HG03354 (cell line): ENCODE data around the gene TRNT1.

Experiments used
- ATAC-seq: cut with Tn5 transposase; IDR thresholded peaks from one replicate; pipeline ENCODE4 v1.9.1; 2021; ENCODE audit warnings: mild to moderate bottlenecking; ENCODE audit not compliant: unreplicated experiment, poor library complexity, severe bottlenecking

TRNT1 gene

DNA sequence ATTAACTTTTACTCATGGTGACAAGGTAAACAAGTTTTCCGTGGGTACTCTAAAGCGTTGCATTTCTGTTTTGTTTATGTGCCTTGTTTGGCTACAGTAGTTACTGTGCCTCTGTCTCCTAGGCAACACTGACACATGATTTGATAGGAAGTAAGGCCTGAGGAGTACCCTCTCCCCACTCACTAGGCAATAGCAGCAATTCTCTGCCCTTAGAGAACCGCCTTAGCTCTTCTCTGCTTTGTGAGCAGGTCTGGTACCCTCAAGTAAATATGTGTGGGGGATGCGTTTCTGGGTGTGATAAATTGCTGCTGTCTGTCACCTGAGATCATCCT, 16.5 kb upstream of the TRNT1 start, which contains the start of gene IL5RA:
TSS of gene IL5RA (minus strand) at position 76 of the 332 bp plus-strand sequence. CDS start 5,390 bp downstream, outside the sequence.
- ATAC-seq = peak; percentile 78

DNA sequence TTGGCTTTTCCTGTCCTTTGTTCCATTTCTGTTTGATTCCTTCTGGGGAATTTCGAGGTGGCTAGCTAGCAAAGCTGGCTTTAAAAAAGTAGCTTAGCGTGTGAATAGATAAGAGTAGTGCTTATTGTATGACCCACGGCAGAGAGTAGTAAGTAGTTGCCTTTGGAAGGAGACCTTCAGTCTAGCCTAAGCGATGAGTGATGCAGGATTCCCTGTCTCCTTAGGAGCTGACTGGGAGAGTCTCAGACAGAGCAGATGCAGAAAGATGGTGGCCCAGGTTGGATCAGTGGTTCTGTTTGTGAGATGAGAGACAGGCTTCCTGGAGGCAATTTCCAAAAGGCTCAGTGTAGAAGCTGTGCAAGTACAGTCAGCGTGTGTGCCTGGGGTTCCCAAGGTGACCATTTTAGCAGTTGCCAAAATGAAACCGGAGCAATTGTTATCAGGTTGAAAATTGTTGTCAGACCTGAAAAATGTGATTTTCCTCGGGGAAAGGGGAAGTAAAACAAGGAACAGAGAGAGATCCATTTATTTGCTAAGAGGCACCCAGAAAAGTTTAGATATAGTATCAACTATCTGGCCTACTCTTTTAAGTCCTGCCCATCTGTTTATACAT, 15.9 kb upstream of the TRNT1 start:
- no peak for ATAC-seq

DNA sequence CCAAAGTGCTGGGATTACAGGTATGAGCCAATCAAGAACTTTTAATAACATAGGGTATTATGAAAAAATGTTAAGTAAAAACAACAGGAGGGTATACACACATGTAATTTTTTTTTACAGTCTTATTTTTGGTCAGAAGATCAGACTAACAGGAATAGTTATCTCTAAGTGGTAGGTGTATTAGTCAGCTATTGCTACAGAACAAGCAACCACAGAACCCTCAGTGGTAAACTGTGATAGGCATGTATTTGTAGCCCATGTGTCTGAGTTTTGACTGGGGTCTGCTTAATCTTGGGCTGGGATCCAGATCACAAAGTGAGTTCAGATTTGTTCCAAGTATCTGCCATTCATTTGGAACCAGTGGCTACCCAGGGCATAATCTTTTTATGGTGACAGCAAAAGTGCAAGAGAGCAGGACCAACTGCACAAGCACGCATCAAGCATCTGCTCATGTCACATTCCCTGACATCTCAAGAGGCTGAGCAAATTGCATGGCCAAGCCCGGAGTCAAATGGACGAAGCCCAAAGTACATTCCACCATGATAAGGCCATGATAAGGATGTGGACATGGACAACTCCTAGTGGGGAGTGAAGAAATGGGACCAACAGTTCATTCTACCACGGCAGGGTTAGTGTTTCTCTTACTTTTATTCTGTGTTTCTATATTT, 13.6 kb upstream of the TRNT1 start:
- no peak for ATAC-seq

DNA sequence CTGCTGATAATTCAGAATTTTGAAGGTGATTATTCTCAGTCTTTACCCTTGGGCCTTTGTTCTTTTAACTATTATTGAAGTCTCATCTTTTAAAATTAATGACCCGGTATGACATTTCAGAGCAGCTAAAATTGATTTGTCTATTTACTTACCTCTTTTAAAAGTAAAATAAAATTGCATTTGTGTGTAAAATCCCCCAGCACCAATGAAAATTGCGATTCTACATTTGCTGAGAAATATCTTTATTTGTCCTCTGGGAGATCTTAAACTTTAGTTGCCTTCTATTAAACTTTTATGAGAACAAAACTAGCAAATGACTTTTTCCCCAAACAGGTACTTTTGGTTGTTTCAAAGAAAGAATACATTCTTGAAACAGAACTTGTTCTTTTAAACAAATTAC, 9.1 kb upstream of the TRNT1 start:
- no peak for ATAC-seq

DNA sequence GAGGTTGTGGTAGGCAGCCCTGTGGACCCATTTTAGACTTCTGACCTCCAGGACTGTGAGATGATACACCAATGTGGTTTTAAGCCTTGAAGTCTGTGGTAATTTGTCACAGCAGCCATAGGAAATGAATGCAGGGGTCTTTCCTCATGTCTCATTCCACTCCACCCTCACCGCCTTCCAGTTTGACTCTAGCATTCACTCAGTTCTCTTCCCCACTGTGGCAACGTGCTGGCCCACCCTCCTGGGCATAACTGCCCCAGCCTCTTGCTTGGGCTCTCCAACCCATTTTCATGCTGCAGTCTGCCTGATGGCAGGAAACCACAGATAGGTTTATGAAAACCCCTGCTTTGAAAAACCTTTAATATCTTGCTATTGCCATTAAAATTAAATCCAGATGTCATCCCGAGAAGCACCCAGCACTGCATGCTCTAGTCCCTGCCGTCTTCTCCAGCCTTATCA, 7.3 kb upstream of the TRNT1 start:
- ATAC-seq = no peak

DNA sequence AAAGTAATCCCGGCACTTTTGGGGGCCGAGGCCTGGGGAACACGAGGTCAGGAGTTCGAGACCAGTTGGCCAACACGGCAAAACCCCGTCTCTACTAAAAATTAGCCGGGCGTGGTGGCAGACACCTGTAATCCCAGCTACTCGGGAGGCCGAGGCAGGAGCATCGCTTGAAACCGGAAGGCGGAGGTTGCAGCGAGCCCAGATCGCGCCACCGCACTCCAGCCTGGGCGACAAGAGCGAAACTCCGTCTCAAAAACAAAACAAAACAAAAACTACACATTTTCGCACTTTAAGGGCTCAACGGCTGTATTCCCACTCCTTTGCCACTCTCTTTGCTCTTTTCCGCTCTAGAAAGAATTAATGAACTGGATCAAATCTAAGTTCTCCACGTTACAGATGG, 763 bp upstream of the TRNT1 start:
- no peak for ATAC-seq

DNA sequence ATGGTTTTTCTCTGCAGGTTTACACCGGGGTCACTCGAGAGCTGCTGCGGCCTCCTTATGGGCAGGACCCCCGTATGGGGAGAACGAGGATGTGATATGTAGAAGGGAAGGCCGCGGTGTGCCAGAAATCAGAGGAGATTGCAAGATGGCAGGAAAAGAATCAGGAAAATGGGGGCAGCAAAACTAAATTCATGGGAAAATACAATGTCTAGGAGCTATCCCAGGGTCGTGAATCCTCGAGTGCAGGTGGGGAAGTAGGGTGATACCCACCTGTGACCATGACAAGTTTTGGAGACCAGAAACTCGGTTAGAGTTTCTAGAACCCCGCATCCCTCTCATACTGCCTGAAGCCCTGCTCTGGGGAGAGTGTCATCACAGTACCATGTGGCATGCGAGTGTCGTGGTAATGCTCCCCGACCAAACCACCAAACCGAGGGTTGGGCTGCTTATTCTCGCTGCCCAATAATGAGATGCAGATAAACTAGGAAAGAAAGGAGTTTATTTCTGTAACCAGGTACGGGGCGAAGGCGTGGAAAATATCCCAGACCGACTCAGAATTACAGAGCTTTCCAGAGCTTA, 781 bp downstream of the TRNT1 start:
- ATAC-seq = peak; percentile 20

DNA sequence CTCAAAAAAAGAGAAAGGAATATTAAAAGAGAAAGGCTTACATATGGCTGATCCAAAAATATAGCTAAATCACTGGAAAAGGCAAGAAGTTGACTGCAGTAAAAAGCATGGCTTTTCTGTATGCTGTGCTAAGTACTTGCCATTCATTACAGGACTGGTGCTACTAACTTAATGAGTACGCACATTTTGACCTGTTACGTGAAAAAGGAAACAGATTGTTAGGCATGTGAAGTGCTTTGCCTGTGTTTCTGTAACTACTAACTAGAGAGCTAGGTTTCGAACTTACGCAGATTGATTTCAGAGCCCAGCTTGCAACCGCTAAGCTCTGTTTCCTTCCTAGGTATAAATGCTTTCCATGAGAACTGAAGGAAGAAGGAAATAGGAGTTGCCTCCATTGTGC, 2.8 kb downstream of the TRNT1 start:
- no peak for ATAC-seq

DNA sequence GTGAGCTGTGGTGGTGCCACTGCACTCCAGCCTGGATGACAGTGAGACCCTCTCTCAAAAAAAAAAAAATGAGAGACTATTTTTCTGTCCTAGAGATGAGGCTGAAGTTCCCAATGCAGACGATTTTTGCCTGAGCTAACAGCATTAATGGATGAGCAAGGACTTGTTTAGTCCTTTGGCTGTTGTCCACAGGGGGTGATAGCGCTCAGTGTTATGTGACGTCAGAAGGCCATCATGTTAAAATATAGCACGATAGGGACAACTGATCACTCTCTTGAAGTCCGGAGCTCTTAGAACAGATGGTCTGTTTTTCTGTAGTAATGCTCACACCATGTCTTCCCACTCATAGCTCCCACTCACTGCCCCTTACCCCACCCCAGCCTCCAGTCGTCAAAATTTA, 6.8 kb downstream of the TRNT1 start:
- no peak for ATAC-seq

DNA sequence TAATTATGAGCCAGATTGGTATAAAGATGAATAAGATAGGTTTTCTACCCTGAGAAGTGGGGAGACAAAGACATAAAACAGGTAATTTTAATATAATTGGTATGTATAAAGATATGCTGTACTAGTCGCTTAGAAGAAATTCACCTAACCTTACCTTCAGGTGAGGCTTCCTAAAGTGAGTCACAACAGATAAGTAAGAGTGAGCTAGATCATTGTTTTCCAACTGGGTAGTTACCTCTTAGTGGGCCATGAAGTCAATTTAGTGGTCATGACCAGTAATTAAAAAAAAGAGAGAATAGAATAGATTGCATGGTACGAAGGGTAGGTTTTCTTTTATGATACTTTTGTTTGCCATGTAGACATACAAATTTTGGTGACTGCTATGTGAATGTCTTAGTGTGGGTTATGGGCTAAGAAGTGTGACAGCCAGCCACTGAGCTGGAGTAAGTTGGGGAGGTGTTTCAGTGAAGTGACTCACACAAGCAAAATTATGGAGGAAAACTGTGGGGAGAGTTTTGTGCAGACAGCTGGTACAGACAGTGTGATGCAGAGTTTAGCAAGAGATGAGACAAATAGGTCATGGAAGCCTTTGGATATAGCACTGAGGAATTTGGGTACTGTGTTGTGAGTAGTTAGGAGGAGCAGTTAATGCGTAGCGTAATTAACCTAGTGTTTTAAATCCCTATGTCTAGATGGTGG, 8.2 kb downstream of the TRNT1 start:
- no peak for ATAC-seq

DNA sequence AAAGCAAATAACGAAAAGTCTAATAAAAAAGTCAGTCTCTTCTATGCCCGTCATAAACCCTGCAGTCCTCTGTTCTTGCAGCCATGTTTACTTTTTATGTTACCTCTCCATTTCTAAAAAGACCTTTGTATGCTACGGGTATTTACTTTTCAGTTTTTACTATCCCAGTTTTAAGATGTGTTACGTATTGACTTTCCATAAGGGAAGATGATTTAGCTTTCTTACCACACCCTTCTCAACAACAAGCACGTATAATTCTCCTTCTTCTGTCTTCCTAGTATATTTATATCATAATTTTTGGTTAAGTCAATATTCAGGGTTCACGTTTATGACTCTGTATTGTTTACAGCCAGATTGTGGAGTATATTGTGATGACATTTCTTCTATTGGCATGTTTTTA, 10.8 kb downstream of the TRNT1 start:
- ATAC-seq = no peak

DNA sequence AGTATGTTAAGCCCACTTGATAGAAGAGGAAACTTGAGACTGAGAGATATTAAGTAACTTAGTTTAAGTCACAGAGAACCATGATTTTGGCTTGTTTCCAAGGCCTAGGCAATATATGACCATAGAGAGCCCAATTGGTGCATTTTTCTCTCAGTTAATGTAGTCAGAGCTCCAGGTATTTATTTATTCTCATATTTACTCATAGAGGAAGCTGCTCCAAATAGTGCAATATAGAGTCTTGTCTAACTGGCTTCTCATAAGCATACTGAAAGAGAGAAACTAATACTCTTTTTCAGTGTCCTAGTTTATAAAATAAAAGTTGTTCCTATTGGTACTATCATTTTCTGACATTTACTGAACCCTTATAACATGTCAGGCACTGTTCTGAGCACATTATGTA, 15.2 kb downstream of the TRNT1 start:
- no peak for ATAC-seq

DNA sequence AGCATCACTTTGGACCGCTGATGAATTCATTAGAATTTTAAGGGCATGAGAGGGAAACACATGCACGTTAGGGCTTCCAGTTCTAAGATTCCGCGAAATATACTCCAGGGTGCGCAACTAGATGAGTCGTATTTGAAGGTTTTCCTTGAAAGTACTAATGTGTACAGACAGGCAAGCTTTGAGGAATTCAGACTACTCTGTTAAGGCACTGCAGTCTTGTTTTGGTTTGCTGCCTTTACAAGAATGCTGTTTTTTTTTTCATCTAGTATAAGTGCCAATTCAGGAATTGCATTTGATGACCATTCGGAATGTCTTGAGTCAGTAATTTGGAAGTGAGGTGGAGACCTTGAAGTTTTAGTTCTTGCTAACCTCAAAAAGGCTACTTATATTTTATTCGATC, 19.1 kb downstream of the TRNT1 start:
- ATAC-seq = no peak

DNA sequence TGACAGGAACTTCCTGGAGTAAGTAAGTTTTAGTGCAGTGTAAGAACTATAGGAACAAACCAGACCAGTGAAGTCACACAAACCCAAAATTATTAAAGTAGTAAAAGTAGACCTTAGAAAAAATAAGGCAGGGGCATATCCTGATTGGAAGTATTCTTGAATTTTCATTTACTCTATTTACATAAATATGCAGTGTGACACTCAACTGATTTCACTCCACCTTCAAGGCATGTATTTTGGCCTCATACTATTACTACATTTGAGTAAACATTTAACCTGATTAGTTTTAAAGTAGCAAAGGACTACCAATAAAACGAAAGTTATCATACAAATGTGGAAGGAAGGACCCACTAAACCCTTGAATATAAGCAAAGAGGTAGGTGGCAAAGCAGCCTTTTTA, 22.8 kb downstream of the TRNT1 start:
- no peak for ATAC-seq

DNA sequence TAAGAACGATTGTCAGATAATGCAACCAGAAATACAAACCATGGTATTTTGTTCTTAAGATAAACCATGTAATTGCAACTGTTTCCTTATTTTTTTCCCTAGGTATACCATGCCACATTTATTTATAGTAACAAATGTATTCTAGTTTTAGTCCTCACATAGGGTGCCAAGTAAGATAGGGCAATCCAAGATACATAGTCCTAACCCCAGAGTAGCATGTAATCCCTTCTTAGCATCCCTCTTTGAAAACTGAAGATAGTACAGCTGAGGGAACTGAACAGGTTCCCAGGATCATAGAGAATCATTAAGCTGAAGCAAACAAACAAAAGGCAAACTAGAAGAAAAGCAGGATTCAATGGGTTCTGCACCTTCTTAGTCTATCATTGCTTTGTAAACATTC, 24.8 kb downstream of the TRNT1 start:
- ATAC-seq = no peak

DNA sequence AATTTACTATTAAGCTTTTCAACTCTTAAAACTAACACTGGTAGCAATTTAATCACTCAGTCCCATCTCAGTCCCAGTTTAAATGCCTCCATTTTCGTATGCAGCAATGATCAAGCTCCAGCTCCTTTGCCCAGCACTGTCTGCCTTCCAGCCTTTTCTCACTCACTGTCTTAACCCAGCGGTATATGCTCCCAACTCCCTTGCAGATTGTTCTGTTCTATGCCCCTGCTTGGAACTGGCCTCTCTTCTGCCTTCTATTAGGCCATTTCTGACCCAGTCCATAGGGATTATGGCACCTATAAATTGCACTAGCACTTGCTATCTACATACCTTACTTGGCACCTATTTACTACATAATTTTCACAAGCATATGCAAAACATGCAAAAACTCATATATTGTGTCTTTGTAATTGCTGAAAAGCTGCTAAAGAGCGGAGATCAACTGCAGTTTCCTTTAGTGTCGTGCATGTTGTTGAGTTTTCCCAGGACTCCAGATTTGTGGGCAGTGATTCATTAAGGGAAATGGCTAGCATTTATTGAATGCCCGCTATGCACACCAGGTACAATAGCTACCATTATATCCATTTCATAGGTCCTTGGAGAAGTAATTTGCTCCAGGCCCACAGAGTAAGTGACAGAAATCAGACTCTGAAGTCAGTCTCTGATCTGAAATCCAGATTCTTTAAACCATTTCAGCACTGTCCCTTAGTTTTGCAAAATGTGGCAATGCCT, 28.3 kb downstream of the TRNT1 start:
- ATAC-seq = no peak

DNA sequence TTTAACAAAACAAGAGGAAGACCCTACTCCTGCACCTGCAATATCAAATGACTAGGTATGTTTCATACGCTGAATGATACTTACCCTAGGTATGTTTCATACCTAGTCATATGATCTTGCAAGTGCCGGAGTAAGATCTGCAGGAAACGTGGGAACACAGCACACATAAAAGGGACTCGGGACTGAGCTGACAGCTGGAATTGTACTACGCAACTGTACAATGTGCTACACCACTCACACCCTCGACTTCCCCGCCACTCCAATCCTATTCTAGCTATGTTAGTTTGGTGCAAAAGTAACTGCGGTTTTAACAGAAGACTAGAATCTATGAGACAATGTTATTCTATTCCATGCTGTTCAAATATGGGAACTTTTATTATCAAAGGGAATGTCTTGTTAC, 30.7 kb downstream of the TRNT1 start:
- ATAC-seq = no peak

DNA sequence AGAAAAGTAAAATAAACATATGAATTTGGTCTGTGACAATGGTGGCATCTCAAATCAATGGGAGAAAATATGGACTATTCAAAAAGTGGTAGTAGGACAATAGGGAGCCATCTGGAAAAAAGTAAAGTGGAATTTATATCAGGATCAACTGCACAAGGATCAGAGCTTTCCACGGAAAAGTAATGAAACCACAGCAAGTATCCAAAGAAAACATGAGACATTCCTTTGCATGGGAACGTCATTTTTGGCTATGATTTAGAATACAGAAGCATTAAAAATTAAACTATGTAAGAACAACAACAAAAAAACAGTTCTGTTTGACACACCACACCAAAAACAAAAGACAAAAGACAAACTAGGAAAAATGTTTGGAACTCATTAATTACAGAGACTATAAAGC, 34.1 kb downstream of the TRNT1 start:
- no peak for ATAC-seq

DNA sequence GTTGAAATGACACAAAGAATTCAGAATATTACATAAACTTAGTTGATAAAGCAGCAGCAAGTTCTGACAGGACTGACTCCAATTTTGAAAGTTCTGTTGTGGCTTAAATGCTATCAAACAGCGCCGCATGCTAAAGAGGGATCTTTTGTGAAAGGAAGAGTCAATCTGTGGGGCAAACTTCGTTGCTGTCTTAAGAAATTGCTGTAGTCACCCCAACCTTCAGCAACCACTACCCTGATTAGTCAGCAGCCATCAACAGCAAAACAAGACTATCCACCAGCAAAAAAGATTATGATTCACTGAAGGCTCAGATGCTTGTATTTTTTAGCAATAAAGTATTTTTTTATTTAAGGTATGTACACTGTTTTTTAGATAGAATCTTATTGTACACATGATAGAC, 38.5 kb downstream of the TRNT1 start:
- ATAC-seq = no peak

DNA sequence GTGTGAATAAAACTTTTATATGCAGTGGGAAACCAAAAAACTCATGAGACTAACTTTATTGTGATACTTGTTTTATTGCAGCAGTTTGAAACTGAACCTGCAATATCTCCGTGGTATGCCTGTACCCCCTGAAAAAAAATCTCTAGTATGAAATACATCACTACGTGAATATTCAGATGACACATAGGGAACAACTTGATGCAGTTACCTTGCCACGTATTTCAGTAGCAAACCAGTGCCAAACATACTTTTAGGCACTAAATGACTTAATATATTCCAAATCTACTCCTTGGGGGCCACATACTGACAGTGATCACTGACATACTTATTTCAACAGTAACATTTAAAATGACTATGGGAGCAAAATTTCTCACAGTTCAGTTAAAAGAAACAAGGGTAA, 38.9 kb downstream of the TRNT1 start:
- ATAC-seq = no peak
